SK-N-SH treated with all-trans-retinoic acid at 6 μM for 48 hours (cell line): Measurements from ENCODE around the gene CMTM2.

Source experiments
- ARNTL ChIP-seq: fragments of 450-650 bp; formaldehyde crosslinking; IDR thresholded peaks from 2 replicates; pipeline ENCODE4 v1.5.0; 2020; ENCODE audit warnings: low read depth, mild to moderate bottlenecking, moderate library complexity, borderline replicate concordance
- CSRNP3 ChIP-seq: fragments of 250-450 bp; sonication (Bioruptor Pico); IDR thresholded peaks from 2 replicates; pipeline ENCODE4 v1.5.1; 2021; ENCODE audit warnings: mild to moderate bottlenecking, moderate library complexity
- GLIS3 ChIP-seq: fragments of 250-450 bp; sonication (Bioruptor Pico); IDR thresholded peaks from 2 replicates; pipeline ENCODE4 v1.5.0; 2020; ENCODE audit warnings: mild to moderate bottlenecking, moderate library complexity
- ZFP3 ChIP-seq: fragments of 250-450 bp; sonication (Bioruptor Pico); IDR thresholded peaks from 2 replicates; pipeline ENCODE4 v1.5.0; 2020; ENCODE audit warnings: mild to moderate bottlenecking, moderate library complexity
- ZFP30 ChIP-seq: fragments of 450-650 bp; formaldehyde crosslinking; IDR thresholded peaks from 2 replicates; pipeline ENCODE4 v1.5.0; 2022; ENCODE audit warnings: mild to moderate bottlenecking, moderate library complexity
- ZNF70 ChIP-seq: fragments of 450-650 bp; formaldehyde crosslinking; IDR thresholded peaks from 2 replicates; pipeline ENCODE4 v1.5.0; 2020; ENCODE audit warnings: mild to moderate bottlenecking, moderate library complexity
- ZNF8 ChIP-seq: fragments of 450-650 bp; formaldehyde crosslinking; IDR thresholded peaks from 2 replicates; pipeline ENCODE4 v1.5.0; 2020; ENCODE audit warnings: mild to moderate bottlenecking, moderate library complexity

- TF ChIP-seq ZNF70 (CRISPR knock-in tag), result no peak
- no peak for TF ChIP-seq ZFP30 (CRISPR knock-in tag)
- no peak for TF ChIP-seq ZFP3
- TF ChIP-seq GLIS3 (CRISPR knock-in tag), result no peak
- TF ChIP-seq ZNF8, result no peak
- TF ChIP-seq ARNTL (CRISPR knock-in tag), result no peak
- no peak for TF ChIP-seq CSRNP3 (CRISPR knock-in tag)
Observed at GRCh38 chr16:66612422-66612821, 33.2 kb downstream of the CMTM2 start.
